ENCODE measurements around the gene ZSCAN16.

DNA sequence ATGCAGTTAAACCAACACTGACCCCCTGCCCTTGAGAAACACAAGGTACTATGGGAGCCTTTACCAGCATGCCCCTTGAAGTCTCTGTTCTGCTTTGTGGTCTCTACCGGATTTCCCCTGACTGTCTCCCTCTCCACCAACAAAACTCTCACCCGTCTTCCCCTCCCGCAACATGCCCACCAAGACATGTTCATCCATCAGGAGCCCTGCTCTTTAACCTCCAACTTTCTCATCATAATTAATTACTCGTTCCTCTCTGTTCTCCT lies 43.0 kb upstream of the ZSCAN16 start:
- TF ChIP-seq, protein P1, sequence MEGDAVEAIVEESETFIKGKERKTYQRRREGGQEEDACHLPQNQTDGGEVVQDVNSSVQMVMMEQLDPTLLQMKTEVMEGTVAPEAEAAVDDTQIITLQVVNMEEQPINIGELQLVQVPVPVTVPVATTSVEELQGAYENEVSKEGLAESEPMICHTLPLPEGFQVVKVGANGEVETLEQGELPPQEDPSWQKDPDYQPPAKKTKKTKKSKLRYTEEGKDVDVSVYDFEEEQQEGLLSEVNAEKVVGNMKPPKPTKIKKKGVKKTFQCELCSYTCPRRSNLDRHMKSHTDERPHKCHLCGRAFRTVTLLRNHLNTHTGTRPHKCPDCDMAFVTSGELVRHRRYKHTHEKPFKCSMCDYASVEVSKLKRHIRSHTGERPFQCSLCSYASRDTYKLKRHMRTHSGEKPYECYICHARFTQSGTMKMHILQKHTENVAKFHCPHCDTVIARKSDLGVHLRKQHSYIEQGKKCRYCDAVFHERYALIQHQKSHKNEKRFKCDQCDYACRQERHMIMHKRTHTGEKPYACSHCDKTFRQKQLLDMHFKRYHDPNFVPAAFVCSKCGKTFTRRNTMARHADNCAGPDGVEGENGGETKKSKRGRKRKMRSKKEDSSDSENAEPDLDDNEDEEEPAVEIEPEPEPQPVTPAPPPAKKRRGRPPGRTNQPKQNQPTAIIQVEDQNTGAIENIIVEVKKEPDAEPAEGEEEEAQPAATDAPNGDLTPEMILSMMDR (IDR thresholded peaks at IDR 0.05): no peak
- no peak for TF ChIP-seq EZH2 (IDR thresholded peaks at IDR 0.05; ENCODE audit: borderline replicate concordance, insufficient read depth, low read depth, low read length, poor library complexity, severe bottlenecking)

All from B cell (primary cell).